IMR-90 (cell line): Measurements from ENCODE around the gene ARHGAP21.

Experiments
- CEBPB ChIP-seq: IDR thresholded peaks from 2 replicates; pipeline ENCODE4 v1.6.1; 2012; ENCODE audit warnings: low read depth, low read length, improper control_type of control experiment
- CHD1 ChIP-seq: IDR thresholded peaks from 2 replicates; pipeline ENCODE4 v1.6.1; 2012; ENCODE audit warnings: low read depth, low read length, improper control_type of control experiment
- CTCF ChIP-seq: conservative IDR thresholded peaks from 2 replicates; pipeline ENCODE4 v1.5.1; 2012; ENCODE audit warnings: mild to moderate bottlenecking, low read depth, low read length, improper control_type of control experiment
- MAZ ChIP-seq: IDR thresholded peaks from 2 replicates; pipeline ENCODE4 v1.6.1; 2012; ENCODE audit warnings: low read depth, mild to moderate bottlenecking, low read length, improper control_type of control experiment, moderate library complexity, borderline replicate concordance
- MXI1 ChIP-seq: IDR thresholded peaks from 2 replicates; pipeline ENCODE4 v1.6.1; 2012; ENCODE audit warnings: low read depth, mild to moderate bottlenecking, low read length, moderate library complexity, borderline replicate concordance
- POLR2A ChIP-seq: IDR thresholded peaks from 2 replicates; pipeline ENCODE4 v1.6.1; 2012; ENCODE audit warnings: mild to moderate bottlenecking, low read depth, low read length
- RAD21 ChIP-seq: IDR thresholded peaks from 2 replicates; pipeline ENCODE4 v1.6.1; 2012; ENCODE audit warnings: low read length, improper control_type of control experiment
- RFX5 ChIP-seq: IDR thresholded peaks from 2 replicates; pipeline ENCODE4 v1.8.0; 2012; ENCODE audit warnings: low read depth, mild to moderate bottlenecking, low read length, moderate library complexity
- SMC3 ChIP-seq: fragments of 150-350 bp; IDR thresholded peaks from 2 replicates; pipeline ENCODE4 v1.6.1; 2016; ENCODE audit warnings: low read depth, mild to moderate bottlenecking, antibody characterized with exemption, low read length, moderate library complexity
- USF2 ChIP-seq: fragments of 150-350 bp; IDR thresholded peaks from 2 replicates; pipeline ENCODE4 v1.6.1; 2017; ENCODE audit warnings: mild to moderate bottlenecking, antibody characterized with exemption, low read length, low read depth

GRCh38 chr10:24551161-24551560 lies 172.5 kb downstream of the ARHGAP21 start:
- TF ChIP-seq CEBPB (no peak), CTCF (no peak), POLR2A (no peak), USF2 (no peak), RFX5 (no peak), MAZ (no peak), CHD1 (no peak), RAD21 (no peak), MXI1 (no peak), SMC3 (no peak)
